ENCODE measurements around the gene CAMK1G. TPM values are rescaled to one million over a fixed set of nuclear protein-coding genes. Genes with fewer than 3 reads are reported as not detected.

Gene CAMK1G
- total RNA-seq, 1 donor = not detected

DNA sequence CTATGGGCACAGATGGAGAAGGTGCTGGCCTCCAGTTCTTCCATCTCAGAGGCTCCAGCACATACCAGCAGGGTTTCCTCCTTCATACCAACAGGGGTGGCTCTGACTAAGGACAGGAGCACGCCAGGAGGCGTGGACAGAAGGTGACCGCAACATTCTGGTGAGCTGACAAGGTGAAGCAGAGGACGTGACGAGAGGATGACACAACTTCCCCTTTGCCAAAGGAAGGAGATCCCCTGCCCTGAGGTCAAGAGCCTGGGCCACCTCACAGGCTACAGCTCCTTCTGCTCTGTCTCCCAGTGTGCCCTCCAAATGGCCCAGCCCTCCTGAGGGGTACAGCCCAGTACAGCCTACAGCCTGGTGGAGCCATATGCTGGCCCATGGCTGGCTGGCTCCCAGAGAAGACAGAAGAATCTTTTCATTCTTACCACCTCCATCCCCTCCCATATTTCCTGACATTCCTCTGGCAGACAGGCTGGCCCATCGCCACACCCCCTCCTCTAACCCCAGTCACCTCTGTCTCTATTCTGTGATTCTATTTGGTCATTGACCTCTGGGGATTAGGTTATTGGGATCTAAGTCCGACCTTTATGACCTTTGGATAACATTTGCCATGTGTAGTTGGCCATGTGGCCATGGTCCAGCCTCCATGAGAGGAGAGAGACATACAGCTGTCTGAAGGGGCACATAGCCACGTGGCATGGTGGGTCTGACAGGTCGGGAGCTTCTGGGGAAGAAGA is 73.8 kb downstream of the CAMK1G start:
- DNase-seq (ENCODE audit: low read depth in 2 of 3, low spot score in 2 of 3) = no peak

DNA sequence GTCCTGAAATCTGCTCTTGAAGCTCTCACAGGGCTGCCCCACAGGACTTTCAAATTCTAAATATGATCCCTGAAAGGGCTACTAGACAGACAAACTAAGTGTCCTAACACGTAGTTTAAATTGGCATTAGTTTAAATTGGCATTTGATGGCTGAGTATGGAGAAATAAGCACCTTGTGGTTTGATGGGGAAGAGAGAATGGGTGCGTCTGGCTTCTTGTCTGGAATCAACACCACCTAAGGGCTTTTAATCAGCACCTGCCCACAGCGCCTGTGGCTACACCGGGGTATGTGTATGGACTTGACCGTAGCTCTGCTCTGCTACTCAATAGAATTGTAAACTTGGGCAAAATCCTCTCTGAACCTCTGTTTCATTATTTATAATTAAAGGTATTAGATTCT is 74.4 kb downstream of the CAMK1G start:
- no peak for DNase-seq (ENCODE audit: low read depth in 2 of 3, low spot score in 2 of 3)

DNA sequence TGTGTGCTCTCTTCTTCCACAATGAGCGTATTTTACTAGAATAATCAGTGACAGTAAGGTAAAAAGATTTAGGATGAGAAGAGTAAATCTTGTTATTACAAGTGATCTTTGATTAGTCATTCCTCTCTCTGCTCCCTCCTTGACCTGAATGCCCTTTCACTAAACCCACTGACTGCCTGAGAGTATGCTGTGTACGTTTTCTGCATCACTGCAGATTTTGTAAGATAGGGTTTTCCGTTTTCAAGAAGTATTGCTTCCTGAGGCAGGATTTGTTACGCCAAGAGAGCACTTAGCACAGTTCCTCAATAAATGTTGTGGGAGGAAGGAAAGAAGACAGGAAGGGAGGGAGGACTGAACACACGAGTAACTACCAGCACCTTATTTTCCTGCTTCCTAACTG is 76.4 kb downstream of the CAMK1G start:
- DNase-seq (ENCODE audit: low read depth in 2 of 3, low spot score in 2 of 3) = peak in 1 of 3 donors; percentile 29

DNA sequence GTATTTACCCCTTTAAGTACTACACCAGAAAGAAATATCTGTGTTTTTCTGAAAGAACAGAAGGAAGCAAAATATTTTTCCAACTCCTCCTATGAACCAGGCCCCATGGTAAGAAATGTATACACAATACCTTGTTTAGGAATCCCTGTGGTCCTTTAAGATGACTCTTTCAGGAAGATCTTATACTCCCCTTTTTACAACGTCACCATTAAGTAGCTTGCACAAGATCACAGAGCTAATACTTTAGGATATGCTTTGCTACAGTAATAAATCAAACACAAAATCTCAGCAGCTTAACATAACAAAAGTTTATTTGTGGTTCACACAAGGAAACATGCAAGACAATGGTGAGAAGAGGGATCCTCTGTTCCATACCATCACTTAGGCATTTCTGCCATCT is 77.6 kb downstream of the CAMK1G start:
- DNase-seq (ENCODE audit: low read depth in 2 of 3, low spot score in 2 of 3) = no peak

DNA sequence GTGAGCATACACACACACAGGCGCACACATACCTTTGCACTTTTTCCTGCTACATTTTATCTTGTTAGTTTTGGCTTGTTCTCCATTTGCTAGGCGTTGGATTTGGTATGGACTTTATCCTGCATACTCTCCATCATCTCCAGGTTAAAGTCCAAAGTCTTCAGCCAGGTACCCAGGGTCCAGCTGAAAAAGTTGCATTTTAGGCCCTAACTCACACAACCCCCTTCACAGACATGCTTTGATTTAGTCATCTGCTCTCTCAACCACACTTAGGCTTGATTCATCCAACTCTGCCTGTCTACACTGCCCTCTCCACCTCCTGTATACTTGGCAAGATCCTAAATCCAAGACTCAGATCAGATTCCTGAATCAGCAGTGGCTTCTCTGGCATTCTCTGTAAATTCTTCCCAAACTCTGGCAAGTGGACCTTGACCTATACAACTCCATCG is 79.4 kb downstream of the CAMK1G start:
- DNase-seq (ENCODE audit: low read depth in 2 of 3, low spot score in 2 of 3) = no peak

Other genes starting within 250 kb of the CAMK1G start
- gene LAMB3, start 68.7 kb downstream of the CAMK1G start, total RNA-seq = 0.54 TPM
- 5.1 TPM for gene G0S2, start 91.7 kb downstream of the CAMK1G start, total RNA-seq
- not detected for gene HSD11B1, start 121.1 kb downstream of the CAMK1G start, total RNA-seq
- 32.9 TPM for gene TRAF3IP3, start 172.3 kb downstream of the CAMK1G start, total RNA-seq
- 3.5 TPM for gene C1orf74, start 200.8 kb downstream of the CAMK1G start, total RNA-seq
- gene IRF6, start 222.4 kb downstream of the CAMK1G start, total RNA-seq = 5.4 TPM
- 3.8 TPM for gene UTP25, start 244.3 kb downstream of the CAMK1G start, total RNA-seq

Data from hematopoietic multipotent progenitor cell (in vitro differentiated cells).